GM06990 (cell line): ENCODE data around the gene RIPPLY2.

ENCODE experiments used
- DNase-seq: peaks from one replicate; pipeline ENCODE4 v3.0.0-alpha.2; 2011; ENCODE audit not compliant: insufficient read length; ENCODE audit errors: extremely low read depth
- H3K27me3 ChIP-seq: replicated peaks from 2 replicates; pipeline ENCODE4 v1.6.0; 2011; ENCODE audit warnings: low read length; ENCODE audit not compliant: control insufficient read depth, insufficient read depth
- H3K36me3 ChIP-seq: 2 replicates; pipeline ENCODE4 v1.5.1; 2011; ENCODE audit warnings: low read length; ENCODE audit not compliant: control insufficient read depth, insufficient read depth
- H3K4me3 ChIP-seq: replicated peaks from 2 replicates; pipeline ENCODE4 v1.5.1; 2011; ENCODE audit warnings: low read depth, mild to moderate bottlenecking, control low read depth, low read length
- TF ChIP-seq, protein P1 (sequence below): IDR thresholded peaks from 2 replicates; pipeline ENCODE4 v1.5.1; 2011; ENCODE audit warnings: low read length, control low read depth, mild to moderate bottlenecking, inconsistent platforms; ENCODE audit not compliant: insufficient read depth, poor library complexity, severe bottlenecking

Gene RIPPLY2

DNA sequence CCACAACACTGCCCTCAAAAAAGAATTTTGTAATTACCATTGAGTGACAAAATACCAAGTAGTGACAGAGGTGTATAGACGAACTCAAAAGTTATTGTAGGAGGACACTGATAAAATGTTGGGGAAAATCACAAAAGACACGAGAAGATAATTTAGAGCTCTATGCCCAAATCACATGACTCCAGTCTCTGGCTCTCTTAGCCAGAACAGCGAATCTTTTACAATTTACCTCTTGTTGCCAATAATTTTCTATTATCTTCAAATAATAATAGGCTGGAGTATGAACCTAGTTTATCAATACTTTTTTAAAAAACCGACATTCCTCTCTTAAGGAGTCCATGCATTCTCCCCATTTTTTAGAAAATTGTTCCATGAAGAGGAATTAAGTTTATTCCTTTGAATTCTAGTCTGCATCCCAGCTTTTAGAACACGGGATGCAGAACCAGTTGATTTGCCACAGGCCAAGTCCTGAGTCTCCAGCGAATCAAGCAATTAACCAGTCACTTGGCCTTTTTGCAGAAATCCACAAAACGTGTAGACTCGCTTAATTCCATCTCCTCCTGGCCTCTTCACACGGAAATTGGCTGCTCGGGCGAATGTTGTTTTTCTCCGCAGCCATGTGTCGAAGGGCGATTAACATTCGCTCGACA lies 507 bp upstream of the RIPPLY2 start:
- no peaks in the 10 kb centered on the region; the same call in 1 of the 2 replicates for H3K27me3 ChIP-seq
- TF ChIP-seq, protein P1, sequence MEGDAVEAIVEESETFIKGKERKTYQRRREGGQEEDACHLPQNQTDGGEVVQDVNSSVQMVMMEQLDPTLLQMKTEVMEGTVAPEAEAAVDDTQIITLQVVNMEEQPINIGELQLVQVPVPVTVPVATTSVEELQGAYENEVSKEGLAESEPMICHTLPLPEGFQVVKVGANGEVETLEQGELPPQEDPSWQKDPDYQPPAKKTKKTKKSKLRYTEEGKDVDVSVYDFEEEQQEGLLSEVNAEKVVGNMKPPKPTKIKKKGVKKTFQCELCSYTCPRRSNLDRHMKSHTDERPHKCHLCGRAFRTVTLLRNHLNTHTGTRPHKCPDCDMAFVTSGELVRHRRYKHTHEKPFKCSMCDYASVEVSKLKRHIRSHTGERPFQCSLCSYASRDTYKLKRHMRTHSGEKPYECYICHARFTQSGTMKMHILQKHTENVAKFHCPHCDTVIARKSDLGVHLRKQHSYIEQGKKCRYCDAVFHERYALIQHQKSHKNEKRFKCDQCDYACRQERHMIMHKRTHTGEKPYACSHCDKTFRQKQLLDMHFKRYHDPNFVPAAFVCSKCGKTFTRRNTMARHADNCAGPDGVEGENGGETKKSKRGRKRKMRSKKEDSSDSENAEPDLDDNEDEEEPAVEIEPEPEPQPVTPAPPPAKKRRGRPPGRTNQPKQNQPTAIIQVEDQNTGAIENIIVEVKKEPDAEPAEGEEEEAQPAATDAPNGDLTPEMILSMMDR: no peak
- no peak for DNase-seq
- no peaks in the 10 kb centered on the region for H3K36me3 ChIP-seq
- peak overlapping the region; percentile 55 for H3K4me3 ChIP-seq

DNA sequence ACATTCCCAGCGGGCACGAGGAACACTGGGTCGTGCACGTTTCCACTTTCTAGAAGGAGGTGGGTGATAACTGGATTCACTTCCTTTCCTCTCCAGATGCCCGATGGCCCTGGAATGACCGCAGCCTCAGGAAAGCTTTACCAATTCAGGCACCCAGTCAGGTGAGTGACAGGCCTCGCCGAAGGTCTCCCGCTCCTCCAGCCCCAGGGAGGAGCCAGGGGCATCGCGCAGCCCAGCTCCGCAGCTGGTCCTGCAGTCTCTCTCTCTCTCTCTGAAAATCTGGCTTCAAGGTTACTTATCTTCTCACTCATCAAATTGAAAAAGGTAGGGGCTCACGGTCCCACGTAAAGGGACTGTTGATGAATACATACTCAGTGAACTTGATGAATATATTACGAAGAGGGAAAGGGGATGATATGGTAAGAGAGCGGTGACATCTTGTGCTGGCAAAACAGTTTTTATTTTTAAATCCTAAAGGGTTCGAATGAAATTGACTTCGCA lies 891 bp downstream of the RIPPLY2 start:
- peak; percentile 15 for DNase-seq
- TF ChIP-seq, protein P1: no peak
- H3K4me3 ChIP-seq: peak overlapping the region; percentile 55
- H3K27me3 ChIP-seq: no peaks in the 10 kb centered on the region; the same call in 1 of the 2 replicates
- no peaks in the 10 kb centered on the region for H3K36me3 ChIP-seq

DNA sequence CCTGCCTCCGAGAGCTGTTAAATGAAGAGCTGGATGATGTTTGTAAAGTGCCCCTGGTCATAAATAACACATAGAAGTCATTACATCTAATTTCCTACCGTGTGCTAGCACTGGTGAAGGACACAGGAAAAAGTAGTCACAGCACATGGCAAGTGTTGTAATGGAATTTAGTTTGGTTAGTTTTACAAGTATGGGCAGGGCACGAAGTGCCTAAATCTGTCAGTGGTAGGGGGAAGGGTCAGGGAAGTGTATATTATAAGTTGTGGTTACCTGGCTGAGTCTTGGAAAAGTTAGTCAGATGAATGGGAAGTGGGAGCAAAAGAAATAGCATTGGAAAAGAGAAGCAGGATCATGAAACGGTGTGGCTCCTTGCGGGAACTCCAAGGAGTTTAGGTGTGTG lies 1.6 kb downstream of the RIPPLY2 start:
- Histone ChIP-seq H3K4me3 (no peak overlapping the region), H3K27me3 (no peaks in the 10 kb centered on the region; the same call in 1 of the 2 replicates), H3K36me3 (no peaks in the 10 kb centered on the region)
- TF ChIP-seq, protein P1: no peak
- no peak for DNase-seq

DNA sequence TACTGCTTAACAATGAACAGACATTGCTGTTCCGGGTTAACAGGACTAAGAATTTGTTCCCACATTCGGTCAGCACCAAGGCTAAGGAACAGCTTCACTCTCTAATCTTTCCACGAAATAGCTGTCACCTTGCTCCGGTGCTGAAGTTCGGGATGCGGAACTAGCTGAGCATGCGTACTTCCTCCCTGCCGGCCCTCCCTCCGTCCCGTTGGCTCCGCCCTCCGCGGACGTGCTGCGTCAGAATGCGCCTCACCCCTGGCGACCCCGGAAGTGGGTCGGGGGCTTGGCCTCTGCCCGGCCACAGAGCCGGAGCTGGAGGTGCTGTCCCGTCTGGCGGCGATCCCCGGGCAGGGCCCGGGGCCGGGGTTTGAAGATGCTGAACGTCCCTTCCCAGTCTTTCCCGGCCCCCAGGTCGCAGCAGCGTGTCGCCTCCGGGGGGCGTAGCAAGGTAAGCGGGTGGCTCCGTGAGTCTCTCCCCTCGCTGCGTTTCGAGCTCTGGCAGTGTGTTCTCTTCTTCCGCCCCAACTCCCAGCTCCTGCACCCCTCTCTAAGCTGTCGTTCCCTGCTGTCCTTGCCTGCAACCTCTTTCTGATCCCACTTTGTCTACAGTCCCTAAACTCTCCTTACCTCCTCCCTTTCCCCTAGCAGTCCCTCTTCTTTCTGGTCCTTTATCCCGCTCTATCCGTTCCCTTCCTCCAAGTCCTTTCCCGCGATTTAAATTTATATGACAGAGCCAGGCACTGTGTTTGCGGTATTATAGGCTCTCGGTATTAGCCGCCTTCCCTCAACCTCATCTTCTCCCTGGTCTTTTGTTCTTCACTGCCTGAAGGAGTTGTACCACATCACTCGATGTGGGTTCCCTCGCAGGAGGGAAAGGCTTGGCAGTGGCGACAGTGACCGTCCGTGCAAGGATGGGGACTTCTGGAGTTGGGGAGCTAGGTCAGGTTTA lies 6.5 kb downstream of the RIPPLY2 start, which contains the start of gene CYB5R4:
Gene CYB5R4, plus strand, starts transcription at position 280 of the 949 bp plus-strand sequence. Its CDS starts 94 bp downstream, at position 374.
- peak; percentile 95 for DNase-seq
- Histone ChIP-seq H3K27me3 (no peaks in the 10 kb centered on the region), H3K4me3 (peak within 1 kb of the TSS; percentile 94), H3K36me3 (no peaks in the 10 kb centered on the region)
- TF ChIP-seq, protein P1: peak; percentile 63

DNA sequence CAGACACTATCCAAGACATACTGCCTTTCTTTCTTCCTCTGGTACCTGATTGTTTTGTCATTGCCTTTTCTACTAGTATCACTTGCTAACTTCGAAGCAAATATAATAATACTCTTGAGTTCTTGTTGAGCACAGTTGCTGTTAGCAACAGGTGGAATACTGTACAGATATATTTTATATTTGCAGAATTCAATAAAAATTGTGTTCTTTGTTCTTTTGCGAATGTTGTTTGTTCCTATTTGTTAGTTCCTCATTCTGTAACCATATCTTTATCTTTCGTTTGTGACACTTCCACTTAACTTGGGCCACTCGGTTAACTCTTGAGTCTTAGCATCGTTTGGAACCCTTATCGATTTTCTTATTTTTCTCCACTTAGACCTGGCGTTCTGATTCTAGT lies 7.2 kb downstream of the RIPPLY2 start:
- DNase-seq: no peak

More for the DNA sequence above, 7.2 kb downstream of the RIPPLY2 start:
- Histone ChIP-seq H3K27me3 (no peaks in the 10 kb centered on the region), H3K36me3 (no peaks in the 10 kb centered on the region), H3K4me3 (peak overlapping the region; percentile 94)
- TF ChIP-seq, protein P1: no peak
